ENCODE measurements around the gene ARG2.

The ARG2 gene

GRCh38 chr14:67641902-67642749 is 22.4 kb downstream of the ARG2 start:
- peak; percentile 40 for DNase-seq

- DNase-seq: no peak
Observed at GRCh38 chr14:67643713-67644112, 24.0 kb downstream of the ARG2 start.

DNA sequence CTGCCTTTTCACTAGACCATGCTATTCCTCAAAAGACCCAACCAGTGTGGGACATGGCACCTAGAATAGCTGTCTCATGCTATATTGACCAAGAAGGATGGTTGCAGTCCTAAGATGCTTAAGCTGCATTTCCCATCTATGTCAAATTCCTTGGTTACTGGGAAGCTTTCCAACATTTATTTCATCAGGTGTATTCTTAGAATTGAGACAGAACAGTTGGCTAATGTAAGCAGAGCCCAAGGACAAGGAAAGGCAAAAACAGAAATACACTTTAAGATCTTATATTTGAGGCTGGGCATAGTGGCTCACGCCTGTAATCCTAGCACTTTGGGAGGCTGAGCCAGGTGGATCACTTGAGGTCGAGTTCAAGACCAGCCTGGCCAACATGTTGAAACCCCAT is 24.7 kb downstream of the ARG2 start:
- DNase-seq: no peak

GRCh38 chr14:67645414-67645813 is 25.7 kb downstream of the ARG2 start:
- DNase-seq: no peak

GRCh38 chr14:67646131-67646530 is 26.4 kb downstream of the ARG2 start:
- DNase-seq: no peak

GRCh38 chr14:67650151-67650550 is 30.4 kb downstream of the ARG2 start:
- no peak for DNase-seq

- DNase-seq: no peak
Observed at GRCh38 chr14:67650694-67651093, 31.0 kb downstream of the ARG2 start.

GRCh38 chr14:67652189-67652588 is 32.5 kb downstream of the ARG2 start:
- DNase-seq: no peak

DNA sequence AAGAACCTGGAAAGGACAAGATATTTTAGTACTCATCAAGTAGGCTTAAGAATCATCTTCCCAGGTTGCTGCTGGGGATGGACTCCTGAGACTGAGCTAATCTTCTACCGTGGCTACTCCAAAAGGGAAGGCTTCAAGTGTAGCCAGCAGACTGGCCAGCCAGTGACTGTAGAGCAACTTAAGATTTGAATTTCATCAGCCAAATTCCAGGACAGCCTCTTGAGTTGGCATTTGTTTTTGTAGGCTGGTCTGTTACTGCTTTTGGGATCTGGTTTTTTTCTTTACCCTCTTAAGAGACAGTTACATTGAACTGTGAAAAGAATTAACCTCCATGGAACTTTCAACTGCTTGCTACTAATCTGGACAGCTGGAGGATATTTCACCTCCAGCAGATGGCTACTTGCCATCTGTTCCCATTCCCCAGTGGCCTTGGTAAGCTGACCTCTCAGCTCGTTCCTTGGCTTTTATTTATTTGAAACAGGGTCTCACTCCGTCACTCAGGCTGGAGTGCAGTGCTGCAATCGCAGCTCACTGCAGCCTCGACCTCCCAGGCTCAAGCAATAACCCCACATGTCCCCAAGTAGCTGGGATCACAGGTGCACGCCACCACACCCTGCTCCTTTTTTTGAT is 34.0 kb downstream of the ARG2 start:
- DNase-seq: no peak

DNA sequence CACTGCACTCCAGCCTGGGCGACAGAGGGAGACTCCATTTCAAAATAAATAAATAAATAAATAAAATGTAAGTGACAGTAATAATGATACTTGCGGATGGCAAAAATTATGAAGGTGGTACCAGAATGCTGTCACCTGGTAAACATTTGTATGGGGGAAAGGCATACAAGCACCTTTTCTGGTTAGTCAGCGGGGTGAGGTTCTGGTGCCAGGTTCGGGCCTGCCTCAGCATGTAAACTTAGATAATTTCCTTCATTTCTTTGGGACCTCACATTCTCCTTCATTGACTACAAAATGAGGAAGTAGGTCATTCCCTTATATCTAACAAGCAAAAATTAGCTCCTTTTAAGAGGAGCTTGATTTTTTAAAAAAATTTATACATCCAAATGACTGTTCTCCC is 43.9 kb downstream of the ARG2 start:
- DNase-seq: no peak

DNA sequence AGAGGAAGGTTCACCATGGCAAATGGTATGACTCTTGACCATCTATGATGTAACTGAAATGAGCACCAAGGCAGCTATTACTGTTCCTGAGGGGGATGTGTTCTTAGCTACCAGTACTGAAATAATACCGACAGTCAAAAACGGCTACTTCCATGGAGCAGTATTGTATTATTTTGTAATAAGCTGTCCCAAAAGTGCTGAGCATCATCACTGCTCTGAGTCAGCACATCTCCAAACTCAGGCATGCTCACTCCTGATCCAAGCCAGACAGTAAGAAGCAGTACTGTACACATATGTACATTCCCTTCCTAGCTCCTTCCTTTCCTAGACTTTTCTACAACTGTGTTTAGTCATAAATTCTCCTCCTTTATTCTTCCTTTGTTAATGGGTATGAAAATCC is 46.1 kb downstream of the ARG2 start:
- DNase-seq: no peak

GRCh38 chr14:67666750-67667449 is 47.2 kb downstream of the ARG2 start:
- peak; percentile 57 for DNase-seq

DNA sequence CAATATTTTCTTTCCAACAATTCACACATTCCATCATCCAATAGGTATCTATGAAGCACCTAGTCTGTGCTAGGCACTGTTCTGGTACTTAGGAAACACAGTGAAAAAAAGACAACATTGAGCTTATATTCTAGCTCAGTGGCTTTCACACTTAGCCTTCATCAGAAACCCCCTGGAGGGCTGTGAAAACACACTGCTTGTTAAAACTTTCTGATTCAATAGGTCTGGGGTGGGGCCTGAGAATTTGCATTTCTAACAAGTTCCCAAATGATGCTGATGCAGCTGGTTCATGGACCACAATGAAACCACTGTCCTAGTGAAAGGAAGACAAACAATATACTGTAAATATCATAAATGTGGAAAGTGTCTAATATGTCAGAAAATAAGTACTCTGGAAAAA is 48.8 kb downstream of the ARG2 start:
- peak; percentile 57 for DNase-seq

DNA sequence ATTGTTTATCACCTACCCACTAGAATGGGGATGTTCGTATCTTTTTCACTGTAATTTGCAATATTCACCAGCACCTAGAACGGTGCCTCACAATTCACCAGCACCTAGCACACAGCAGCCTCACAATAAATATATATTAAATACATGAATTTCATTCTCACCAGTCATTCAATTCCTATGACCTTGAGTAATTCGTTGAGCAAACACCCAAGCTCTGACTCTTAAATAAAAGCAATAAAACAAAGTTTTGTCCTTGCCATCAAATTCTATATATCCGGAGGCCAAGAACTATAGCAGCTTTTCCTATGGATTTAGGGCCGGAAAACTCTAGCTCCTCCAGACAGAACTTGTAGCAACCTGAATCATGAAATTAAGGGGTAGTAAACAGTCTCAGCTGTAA is 53.7 kb downstream of the ARG2 start:
- no peak for DNase-seq

DNA sequence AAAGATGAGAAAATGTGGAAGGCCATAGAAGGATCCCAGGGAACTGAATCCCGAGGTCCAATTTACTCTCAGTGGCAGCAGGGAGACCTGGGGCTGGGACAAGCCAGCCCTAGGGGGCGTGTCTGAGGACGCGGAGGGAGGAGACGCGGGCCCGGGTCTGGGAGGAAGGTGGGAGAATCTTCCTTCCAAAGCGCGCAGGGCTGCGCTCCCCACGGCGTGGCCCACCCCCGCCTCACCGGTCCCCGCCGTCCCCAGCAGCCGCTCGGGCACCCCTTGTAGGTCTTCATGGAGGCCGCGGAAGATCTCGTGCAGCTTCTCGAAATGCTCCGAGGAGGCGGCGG is 54.4 kb downstream of the ARG2 start:
- DNase-seq: peak; percentile 62

DNA sequence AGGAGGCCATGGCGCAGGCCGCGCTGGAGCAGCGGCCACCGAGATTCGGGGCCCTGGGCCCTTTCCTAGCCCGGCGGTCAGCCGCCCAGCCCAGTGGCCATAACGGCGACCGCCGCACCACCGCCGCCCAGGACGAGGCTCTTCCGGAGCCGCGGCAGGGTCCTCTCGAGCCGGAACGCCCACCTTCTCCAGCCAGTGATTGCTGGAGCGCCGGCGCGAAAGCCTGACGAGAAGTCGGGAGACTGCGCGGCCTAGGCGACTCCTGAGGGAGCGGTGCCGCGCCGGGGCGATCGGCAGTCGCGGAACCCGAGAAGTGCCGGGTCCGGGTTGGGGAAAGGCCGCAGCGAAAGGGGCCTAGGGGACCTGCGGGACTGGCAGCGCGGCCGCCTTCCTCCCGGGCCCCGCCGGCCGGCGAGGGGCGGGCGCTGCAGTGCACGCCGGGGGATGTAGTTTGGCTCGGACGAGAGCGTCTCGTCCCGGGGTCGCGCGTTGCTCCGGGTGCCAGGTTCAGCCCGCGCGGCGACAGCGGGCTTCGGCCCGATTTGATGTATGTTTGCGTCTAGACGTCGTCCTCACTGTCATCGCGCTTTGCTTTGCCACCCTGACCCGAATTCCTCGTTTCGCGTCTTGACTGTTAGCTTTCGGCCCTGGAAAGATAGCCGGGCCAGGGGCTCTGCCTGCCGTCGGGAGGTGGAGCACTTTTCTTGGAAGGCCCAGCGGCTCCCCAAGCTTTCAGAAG is 54.9 kb downstream of the ARG2 start, which contains the start of gene VTI1B:
VTI1B (minus strand) TSS at position 153 of the 739 bp plus-strand sequence; CDS start at position 10, 143 bp downstream.
- DNase-seq: peak; percentile 83

DNA sequence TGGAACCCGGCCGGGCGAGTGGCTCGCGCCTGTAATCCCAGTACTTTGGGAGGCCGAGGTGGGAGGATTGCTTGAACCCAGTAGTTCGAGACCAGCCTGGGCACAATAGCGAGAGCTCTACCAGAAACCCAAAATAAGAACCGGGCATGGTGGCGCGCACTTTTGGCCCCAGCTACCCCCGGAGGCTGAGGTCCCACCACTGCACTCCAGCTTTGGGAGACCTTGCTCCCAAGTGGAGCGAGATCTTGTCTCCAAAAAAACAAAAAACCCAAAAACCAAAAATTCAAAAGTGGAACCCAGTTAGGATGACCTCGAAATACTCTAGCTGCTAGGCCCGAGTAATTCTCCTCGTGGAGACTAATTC is 55.5 kb downstream of the ARG2 start:
- no peak for DNase-seq

DNA sequence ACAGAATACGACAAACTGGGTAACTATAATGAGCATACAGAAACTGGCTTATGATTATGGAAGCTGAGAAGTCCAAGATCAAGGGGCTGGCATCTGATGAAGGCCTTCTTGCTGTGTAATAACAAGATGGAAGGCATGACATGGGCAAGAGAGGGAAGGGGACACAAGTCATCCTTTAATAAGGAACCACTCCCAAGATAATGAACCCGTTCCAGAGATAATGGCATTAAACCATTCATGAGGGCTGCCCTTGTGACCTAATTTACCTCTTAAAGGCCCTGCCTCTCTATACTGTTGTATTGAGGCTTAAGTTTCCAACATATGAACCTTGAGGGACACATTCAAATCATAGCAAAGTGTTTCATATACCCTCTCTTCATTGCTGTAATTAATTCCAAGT is 59.3 kb downstream of the ARG2 start:
- DNase-seq: no peak

- DNase-seq: peak; percentile 91
Observed at GRCh38 chr14:67680121-67680602, 60.4 kb downstream of the ARG2 start.

DNA sequence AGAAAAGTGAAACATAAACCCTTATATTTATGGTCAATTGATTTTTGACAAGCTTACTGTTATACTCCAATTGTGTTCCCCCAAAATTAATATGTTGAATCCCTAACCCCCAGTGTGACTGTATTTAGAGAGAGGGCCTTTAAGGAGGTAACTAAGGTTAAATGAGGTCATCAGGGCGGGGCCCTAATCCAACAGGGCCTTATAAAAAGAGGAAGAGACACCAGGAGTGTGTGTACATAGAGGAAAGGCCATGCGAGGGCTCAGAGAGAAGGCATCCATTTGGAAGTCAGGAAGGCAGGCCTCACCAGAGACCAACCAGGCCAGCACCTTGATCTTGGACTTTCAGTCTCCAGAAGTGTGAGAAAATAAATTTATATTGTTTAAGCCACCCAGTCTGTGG is 61.2 kb downstream of the ARG2 start:
- no peak for DNase-seq

GRCh38 chr14:67683842-67684241 is 64.1 kb downstream of the ARG2 start:
- DNase-seq: no peak

GRCh38 chr14:67690011-67690410 is 70.3 kb downstream of the ARG2 start:
- no peak for DNase-seq

DNA sequence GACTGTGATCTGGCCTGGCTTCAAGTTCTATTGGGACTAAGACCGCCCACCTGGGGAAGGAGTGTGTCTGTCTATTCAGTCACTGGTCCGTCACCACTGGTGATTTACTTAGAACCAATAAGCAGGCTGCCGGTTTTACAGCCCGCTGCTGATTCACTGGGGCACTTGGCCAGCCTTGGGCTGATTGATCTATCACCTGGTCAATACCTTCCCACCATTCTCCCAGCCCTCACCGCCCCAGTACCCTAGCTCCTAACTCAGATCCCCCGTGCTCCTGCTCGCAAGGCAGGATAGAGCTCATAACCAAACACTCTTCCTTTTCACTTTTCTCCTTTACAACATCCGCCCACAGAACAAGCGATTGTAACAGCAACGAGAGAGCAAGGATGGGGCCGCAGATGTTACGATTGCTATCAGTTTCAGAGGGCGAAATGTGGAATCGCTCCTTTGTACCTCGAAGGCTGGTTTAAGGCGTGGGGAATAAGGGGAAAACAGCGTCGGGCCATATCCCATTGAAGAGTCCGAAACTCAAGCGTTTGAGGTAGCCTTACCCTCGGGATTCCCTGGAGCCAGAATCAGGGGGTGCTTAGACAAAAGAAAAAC is 75.2 kb downstream of the ARG2 start:
- DNase-seq: peak; percentile 94

Data from activated CD4-positive, alpha-beta T cell treated with anti-CD3 and anti-CD28 coated beads, Interleukin-10, Interleukin-2, amounts not matched to agents 100 ng/mL and 50 ng/mL, durations not matched to agents 16 hours and 8 hours (primary cell).